Stimulated activated naive CD8-positive, alpha-beta T cell treated with anti-CD3 and anti-CD28 coated beads, Interleukin-15, Interleukin-2, amounts not matched to agents 100 ng/mL and 50 ng/mL, for 24 hours (primary cell): ENCODE data around the gene MCF2L2.
A peak's percentile ranks its signal among the peaks of the same experiment; 100 is the strongest.
"Not testable (repeated sequence)": the region's sequence is repeated elsewhere in the genome, so short reads cannot be mapped to it uniquely, and the experiment has no call there.

Experiments
- H3K27ac Mint-ChIP-seq: one replicate; pipeline ENCODE4 v1.8.0; 2021; ENCODE audit warnings: mild to moderate bottlenecking, mixed read lengths
- H3K27me3 Mint-ChIP-seq: one replicate; pipeline ENCODE4 v1.8.0; 2021; ENCODE audit warnings: mixed read lengths
- H3K36me3 Mint-ChIP-seq: one replicate; pipeline ENCODE4 v1.8.0; 2021; ENCODE audit warnings: low read depth, mixed read lengths
- H3K4me1 Mint-ChIP-seq: one replicate; pipeline ENCODE4 v1.8.0; 2021; ENCODE audit warnings: low read depth, mixed read lengths
- H3K4me3 Mint-ChIP-seq: one replicate; pipeline ENCODE4 v1.8.0; 2021; ENCODE audit warnings: mild to moderate bottlenecking, mixed read lengths
- H3K9me3 Mint-ChIP-seq: one replicate; pipeline ENCODE4 v1.8.0; 2021; ENCODE audit warnings: mixed read lengths

The MCF2L2 gene

GRCh38 chr3:183434992-183435391 is 6.6 kb upstream of the MCF2L2 start:
- Mint-ChIP-seq H3K9me3 (no peaks in the 10 kb centered on the region), H3K4me3 (no peak overlapping the region), H3K27me3 (peaks cover 13% of the 10 kb centered on the region), H3K4me1 (peaks cover 29% of the 10 kb centered on the region), H3K27ac (no peak overlapping the region), H3K36me3 (no peaks in the 10 kb centered on the region)

GRCh38 chr3:183434503-183434902 is 6.1 kb upstream of the MCF2L2 start:
- Mint-ChIP-seq H3K36me3 (no peaks in the 10 kb centered on the region), H3K4me3 (no peak overlapping the region), H3K27me3 (peaks cover 13% of the 10 kb centered on the region), H3K9me3 (no peaks in the 10 kb centered on the region), H3K4me1 (peaks cover 34% of the 10 kb centered on the region), H3K27ac (no peak overlapping the region)

GRCh38 chr3:183430325-183430957 is 2.0 kb upstream of the MCF2L2 start:
- peak overlapping the region; percentile 11 for H3K4me3 Mint-ChIP-seq
- peaks cover 22% of the 10 kb centered on the region for H3K27me3 Mint-ChIP-seq
- H3K36me3 Mint-ChIP-seq = no peaks in the 10 kb centered on the region
- peaks cover 41% of the 10 kb centered on the region for H3K4me1 Mint-ChIP-seq
- H3K27ac Mint-ChIP-seq = peak overlapping the region; percentile 85
- no peaks in the 10 kb centered on the region for H3K9me3 Mint-ChIP-seq

GRCh38 chr3:183427876-183428446 is 458 bp downstream of the MCF2L2 start:
- no peak overlapping the region for H3K27ac Mint-ChIP-seq
- H3K4me3 Mint-ChIP-seq = peak overlapping the region; percentile 86
- no peaks in the 10 kb centered on the region for H3K36me3 Mint-ChIP-seq
- H3K27me3 Mint-ChIP-seq = peaks cover 21% of the 10 kb centered on the region
- H3K4me1 Mint-ChIP-seq = peaks cover 44% of the 10 kb centered on the region
- no peaks in the 10 kb centered on the region for H3K9me3 Mint-ChIP-seq

- peaks cover 17% of the 10 kb centered on the region for H3K27me3 Mint-ChIP-seq
- peak overlapping the region; percentile 86 for H3K4me3 Mint-ChIP-seq
- peaks cover 44% of the 10 kb centered on the region for H3K4me1 Mint-ChIP-seq
- H3K27ac Mint-ChIP-seq = no peak overlapping the region
- no peaks in the 10 kb centered on the region for H3K36me3 Mint-ChIP-seq
- no peaks in the 10 kb centered on the region for H3K9me3 Mint-ChIP-seq
Observed at GRCh38 chr3:183427196-183427875, 1.1 kb downstream of the MCF2L2 start.

- H3K27ac Mint-ChIP-seq, H3K36me3 Mint-ChIP-seq, H3K4me1 Mint-ChIP-seq, H3K4me3 Mint-ChIP-seq, H3K27me3 Mint-ChIP-seq: not testable (repeated sequence)
- H3K9me3 Mint-ChIP-seq = peaks cover 17% of the 10 kb centered on the region
Observed at GRCh38 chr3:183418807-183419206, 9.6 kb downstream of the MCF2L2 start.

- Mint-ChIP-seq H3K36me3 (no peaks in the 10 kb centered on the region), H3K9me3 (no peaks in the 10 kb centered on the region), H3K27me3 (peaks cover 6% of the 10 kb centered on the region), H3K27ac (no peak overlapping the region), H3K4me3 (no peak overlapping the region), H3K4me1 (no peaks in the 10 kb centered on the region)
Observed at GRCh38 chr3:183411216-183411922, 17.1 kb downstream of the MCF2L2 start.

GRCh38 chr3:183410759-183411158 is 17.7 kb downstream of the MCF2L2 start:
- Mint-ChIP-seq H3K4me1 (no peaks in the 10 kb centered on the region), H3K27me3 (peaks cover 6% of the 10 kb centered on the region), H3K9me3 (no peaks in the 10 kb centered on the region), H3K36me3 (no peaks in the 10 kb centered on the region), H3K4me3 (no peak overlapping the region), H3K27ac (no peak overlapping the region)

- Mint-ChIP-seq H3K9me3 (no peaks in the 10 kb centered on the region), H3K4me3 (no peak overlapping the region), H3K27ac (no peak overlapping the region), H3K36me3 (no peaks in the 10 kb centered on the region), H3K27me3 (peaks cover 6% of the 10 kb centered on the region), H3K4me1 (no peaks in the 10 kb centered on the region)
Observed at GRCh38 chr3:183410280-183410679, 18.1 kb downstream of the MCF2L2 start.

GRCh38 chr3:183409219-183409618 is 19.2 kb downstream of the MCF2L2 start:
- Mint-ChIP-seq H3K27ac (no peak overlapping the region), H3K4me1 (no peaks in the 10 kb centered on the region), H3K36me3 (no peaks in the 10 kb centered on the region), H3K9me3 (no peaks in the 10 kb centered on the region), H3K27me3 (peaks cover under 1% of the 10 kb centered on the region), H3K4me3 (no peak overlapping the region)

GRCh38 chr3:183401678-183402077 is 26.7 kb downstream of the MCF2L2 start:
- no peak overlapping the region for H3K4me3 Mint-ChIP-seq
- no peak overlapping the region for H3K27ac Mint-ChIP-seq
- no peaks in the 10 kb centered on the region for H3K9me3 Mint-ChIP-seq
- H3K27me3 Mint-ChIP-seq = no peaks in the 10 kb centered on the region
- peaks cover 4% of the 10 kb centered on the region for H3K4me1 Mint-ChIP-seq
- H3K36me3 Mint-ChIP-seq = no peaks in the 10 kb centered on the region

- H3K27ac Mint-ChIP-seq = no peak overlapping the region
- no peaks in the 10 kb centered on the region for H3K36me3 Mint-ChIP-seq
- H3K4me3 Mint-ChIP-seq = no peak overlapping the region
- no peaks in the 10 kb centered on the region for H3K9me3 Mint-ChIP-seq
- H3K4me1 Mint-ChIP-seq = peaks cover 4% of the 10 kb centered on the region
- H3K27me3 Mint-ChIP-seq = no peaks in the 10 kb centered on the region
Observed at GRCh38 chr3:183400352-183400751, 28.1 kb downstream of the MCF2L2 start.

GRCh38 chr3:183396662-183397391 is 31.6 kb downstream of the MCF2L2 start:
- Mint-ChIP-seq H3K27ac (no peak overlapping the region), H3K9me3 (no peaks in the 10 kb centered on the region), H3K27me3 (peaks cover 4% of the 10 kb centered on the region), H3K4me3 (no peak overlapping the region), H3K36me3 (no peaks in the 10 kb centered on the region), H3K4me1 (no peaks in the 10 kb centered on the region)

GRCh38 chr3:183394150-183394549 is 34.3 kb downstream of the MCF2L2 start:
- H3K36me3 Mint-ChIP-seq = no peaks in the 10 kb centered on the region
- no peaks in the 10 kb centered on the region for H3K9me3 Mint-ChIP-seq
- H3K27ac Mint-ChIP-seq = no peak overlapping the region
- peaks cover 4% of the 10 kb centered on the region for H3K27me3 Mint-ChIP-seq
- no peak overlapping the region for H3K4me3 Mint-ChIP-seq
- peaks cover 5% of the 10 kb centered on the region for H3K4me1 Mint-ChIP-seq

- no peak overlapping the region for H3K27ac Mint-ChIP-seq
- H3K27me3 Mint-ChIP-seq = peaks cover 4% of the 10 kb centered on the region
- H3K4me1 Mint-ChIP-seq = peaks cover 5% of the 10 kb centered on the region
- H3K36me3 Mint-ChIP-seq = no peaks in the 10 kb centered on the region
- no peak overlapping the region for H3K4me3 Mint-ChIP-seq
- no peaks in the 10 kb centered on the region for H3K9me3 Mint-ChIP-seq
Observed at GRCh38 chr3:183393625-183394024, 34.8 kb downstream of the MCF2L2 start.
